ENCODE results near the gene ZSCAN22. TPM values are rescaled to one million over a fixed set of nuclear protein-coding genes. Genes with fewer than 3 reads are reported as not detected.

The ZSCAN22 gene
- total RNA-seq, 1 experiment from 2014 or later: 4.0 TPM

- peaks cover 19% of the 10 kb centered on the region for H3K36me3 ChIP-seq (ENCODE audit: low read depth, low read length)
Observed at GRCh38 chr19:58319241-58319640, 7.6 kb upstream of the ZSCAN22 start.

DNA sequence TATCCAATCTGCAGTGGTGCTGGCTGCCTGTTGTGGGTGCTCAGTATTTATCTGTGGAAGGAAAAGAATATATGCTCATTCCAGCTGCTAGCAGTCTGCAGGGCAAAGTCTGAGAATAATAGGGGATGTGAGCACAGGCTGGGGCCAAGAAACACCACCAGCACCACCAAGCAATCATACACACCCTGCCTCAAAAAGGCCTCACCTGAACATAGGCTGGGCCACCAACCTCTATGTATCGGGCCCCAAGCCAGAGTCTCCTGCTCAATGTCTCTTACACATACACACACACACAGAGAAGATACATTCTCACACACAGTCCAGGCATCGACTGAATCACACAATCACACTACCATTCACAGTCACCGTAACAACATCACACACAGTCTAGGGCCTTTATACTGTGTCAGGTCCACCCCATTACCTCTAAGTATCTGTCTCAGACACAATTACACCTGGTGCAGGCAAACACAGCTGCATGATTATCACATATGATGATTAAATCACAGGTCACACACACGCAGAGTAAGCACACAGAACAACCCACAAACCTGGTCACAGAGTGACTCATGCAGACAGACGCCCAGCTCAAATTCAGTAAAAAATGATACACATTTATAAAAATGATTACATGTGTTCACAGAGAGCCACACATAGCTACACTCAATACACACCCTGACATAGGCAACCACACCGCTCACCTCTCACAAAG, 1.3 kb upstream of the ZSCAN22 start:
- peak; percentile 7; the same call in 1 of the 2 replicates for ATAC-seq
- H3K4me2 ChIP-seq (ENCODE audit: low read length): peak overlapping the region; percentile 94
- H3F3A ChIP-seq (ENCODE audit: low read length, unreplicated experiment): no peaks in the 10 kb centered on the region
- intact Hi-C loops (cut with micrococcal nuclease): loop anchor here (1.0 to 5.0 kb wide), 3 partner anchors 20 to 143 kb away; partner anchors contain the start of genes ERVK3-1 and ZNF274
- H3K9me3 ChIP-seq (ENCODE audit: low read length): no peaks in the 10 kb centered on the region
- H3K36me3 ChIP-seq (ENCODE audit: low read depth, low read length): 0 out of 2 replicates have a peak, but pooled peaks cover 5% of the 10 kb centered on the region
- peak; percentile 75 for DNase-seq
- H4K20me1 ChIP-seq (ENCODE audit: low read length): peaks cover 5% of the 10 kb centered on the region; the same call in 1 of the 2 replicates
- peak overlapping the region; percentile 94 for H3K4me3 ChIP-seq (ENCODE audit: low read length)
- peaks cover 59% of the 10 kb centered on the region for H3K79me2 ChIP-seq (ENCODE audit: low read length)
- no peaks in the 10 kb centered on the region for H3K9me2 ChIP-seq (replicated peaks; ENCODE audit: low read length)
- POLR2A ChIA-PET (ENCODE audit: unreplicated experiment): interaction anchor here (0.6 to 0.9 kb wide), 2 partner anchors 20 to 37 kb away, joined by 3 read pairs; partner anchors contain the start of genes ERVK3-1 and ZNF497
- H3K27ac ChIP-seq (ENCODE audit: low read length): peak overlapping the region; percentile 5; the same call in 1 of the 2 replicates
- BruUV-seq (replicated peaks): no TSS peak
- peak overlapping the region; percentile 87; the same call in 1 of the 2 replicates for H3K9ac ChIP-seq (ENCODE audit: low read length)
- H3K27me3 ChIP-seq (ENCODE audit: low read length): no peaks in the 10 kb centered on the region
- TF ChIP-seq EZH2 (IDR thresholded peaks at IDR 0.05; ENCODE audit: low read length, unreplicated experiment) (no peak), CTCF (conservative IDR thresholded peaks at IDR 0.05; ENCODE audit: low read depth, low read length) (no peak), EZH2phosphoT487 (IDR thresholded peaks at IDR 0.05; ENCODE audit: borderline replicate concordance, low read length) (no peak)
- peaks cover 22% of the 10 kb centered on the region for H3K4me1 ChIP-seq (ENCODE audit: insufficient read depth, low read length)
- no peak overlapping the region for H2AFZ ChIP-seq (ENCODE audit: low read length)
- CTCF ChIA-PET: interaction anchor here (0.6 kb wide), 1 partner anchor 1079 kb away, joined by 4 read pairs; no protein-coding TSS in a partner anchor

More at GRCh38 chr19:58319241-58319640, 7.6 kb upstream of the ZSCAN22 start:
- ATAC-seq (no peak), DNase-seq (no peak)
- H2AFZ ChIP-seq (ENCODE audit: low read length): no peak overlapping the region
- TF ChIP-seq EZH2 (IDR thresholded peaks at IDR 0.05; ENCODE audit: low read length, unreplicated experiment) (no peak), EZH2phosphoT487 (IDR thresholded peaks at IDR 0.05; ENCODE audit: borderline replicate concordance, low read length) (no peak), CTCF (conservative IDR thresholded peaks at IDR 0.05; ENCODE audit: low read depth, low read length) (no peak)
- intact Hi-C loops (cut with micrococcal nuclease): no loop called here
- ChIA-PET POLR2A (ENCODE audit: unreplicated experiment) (no interaction called here), CTCF (no interaction called here)
- H3K9ac ChIP-seq (ENCODE audit: low read length): no peak overlapping the region
- H3K9me2 ChIP-seq (replicated peaks; ENCODE audit: low read length): no peaks in the 10 kb centered on the region
- H3K9me3 ChIP-seq (ENCODE audit: low read length): no peaks in the 10 kb centered on the region
- no peaks in the 10 kb centered on the region for H3F3A ChIP-seq (ENCODE audit: low read length, unreplicated experiment)
- no peaks in the 10 kb centered on the region for H4K20me1 ChIP-seq (ENCODE audit: low read length)
- peaks cover 13% of the 10 kb centered on the region for H3K79me2 ChIP-seq (ENCODE audit: low read length)
- BruUV-seq (replicated peaks): no TSS peak
- no peak overlapping the region for H3K27ac ChIP-seq (ENCODE audit: low read length)
- no peak overlapping the region for H3K4me2 ChIP-seq (ENCODE audit: low read length)
- no peaks in the 10 kb centered on the region for H3K27me3 ChIP-seq (ENCODE audit: low read length)
- H3K4me1 ChIP-seq (ENCODE audit: insufficient read depth, low read length): no peaks in the 10 kb centered on the region
- H3K4me3 ChIP-seq (ENCODE audit: low read length): no peak overlapping the region

All from PC-3 (cell line).